Chondrocyte (in vitro differentiated cells): Measurements from ENCODE around the gene SPDYE16. TPM values are rescaled to one million over a fixed set of nuclear protein-coding genes. Genes with fewer than 3 reads are reported as not detected.

ENCODE experiments used
- total RNA-seq: library from RNA; stranded (reverse); gene quantifications from 3 replicates; pipeline ENCODE4 v1.2.1, GENCODE V29; 2021

The SPDYE16 gene
- total RNA-seq, 1 donor from 2014 or later, result not detected

Other genes with a start within 250 kb of the SPDYE16 start
- gene HSPB1, start 240.6 kb downstream of the SPDYE16 start, total RNA-seq, result 1,313 to 1,335 TPM (median 1,322 TPM) in 3 replicates
- gene YWHAG, start 184.3 kb downstream of the SPDYE16 start, total RNA-seq, result 195 to 208 TPM (median 205 TPM) in 3 replicates
- gene SSC4D, start 133.6 kb downstream of the SPDYE16 start, total RNA-seq, result 0.97 to 1.2 TPM (median 1.1 TPM) in 3 replicates
- gene ZP3, start 118.3 kb downstream of the SPDYE16 start, total RNA-seq, result not detected in 3 replicates
- gene DTX2, start 81.6 kb downstream of the SPDYE16 start, total RNA-seq, result 10.8 to 12.8 TPM (median 11.5 TPM) in 3 replicates
- gene UPK3B, start 32.7 kb downstream of the SPDYE16 start, total RNA-seq, result 0.46 to 1.4 TPM (median 0.62 TPM) in 3 replicates
- 5.3 to 7.8 TPM (median 7.6 TPM) in 3 replicates for gene POMZP3, start 84.0 kb upstream of the SPDYE16 start, total RNA-seq